ENCODE results near the gene CCDC59.
A peak's percentile ranks its signal among the peaks of the same experiment; 100 is the strongest.
"Not testable (repeated sequence)": the region's sequence is repeated elsewhere in the genome, so short reads cannot be mapped to it uniquely, and the experiment has no call there.

CCDC59 gene, protein sequence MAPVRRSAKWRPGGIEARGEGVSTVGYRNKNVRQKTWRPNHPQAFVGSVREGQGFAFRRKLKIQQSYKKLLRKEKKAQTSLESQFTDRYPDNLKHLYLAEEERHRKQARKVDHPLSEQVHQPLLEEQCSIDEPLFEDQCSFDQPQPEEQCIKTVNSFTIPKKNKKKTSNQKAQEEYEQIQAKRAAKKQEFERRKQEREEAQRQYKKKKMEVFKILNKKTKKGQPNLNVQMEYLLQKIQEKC

DNA sequence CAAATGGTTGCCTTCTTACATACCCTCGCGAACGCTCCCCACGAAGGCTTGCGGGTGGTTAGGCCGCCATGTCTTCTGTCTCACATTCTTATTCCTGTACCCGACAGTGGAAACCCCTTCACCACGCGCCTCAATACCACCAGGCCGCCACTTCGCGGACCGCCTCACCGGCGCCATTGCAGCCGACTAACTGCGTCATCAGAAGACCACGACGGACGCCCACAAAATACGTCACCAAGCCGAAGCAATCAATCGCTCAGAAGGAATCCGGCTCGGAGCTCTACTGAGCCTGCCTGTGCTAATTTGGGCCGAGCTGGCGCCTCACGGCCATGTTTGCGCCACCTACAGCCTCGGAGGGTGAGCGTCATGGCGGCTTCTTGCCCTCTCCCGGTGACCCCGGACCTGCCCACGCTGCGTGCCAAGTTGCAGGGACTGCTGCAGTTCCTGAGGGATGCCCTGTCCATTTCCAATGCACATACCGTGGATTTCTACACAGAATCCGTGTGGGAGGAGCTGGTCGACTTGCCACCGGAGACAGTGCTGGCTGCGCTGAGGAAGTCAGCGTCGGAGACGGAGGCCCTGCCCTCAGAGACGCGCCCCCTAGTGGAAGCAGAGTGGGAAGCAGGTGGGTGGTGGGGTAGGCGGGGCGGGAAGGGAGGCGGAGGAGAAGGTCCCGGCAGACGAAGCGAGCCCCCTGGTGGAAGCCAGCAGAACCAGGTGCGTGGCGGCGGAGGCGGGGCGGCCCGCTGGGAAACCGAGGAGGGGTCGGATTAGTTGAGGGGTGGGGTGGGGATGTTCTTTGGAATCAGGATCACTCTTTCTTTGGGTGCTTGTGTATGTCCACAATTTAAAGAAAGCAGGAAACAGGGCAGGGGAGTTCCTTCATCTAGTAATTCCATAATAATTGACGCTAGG, at the start of gene CCDC59, which contains the start of gene METTL25:
Gene CCDC59 (minus strand): TSS at position 188 of the 915 bp plus-strand sequence. CDS start 11 bp downstream, at position 177.
Gene METTL25 (plus strand): TSS at position 330 of the 915 bp plus-strand sequence. CDS start 37 bp downstream, at position 367.
- peak; percentile 94 to 98 for DNase-seq (ENCODE audit: low read depth in 2 of 2, low spot score in 1 of 2)

DNA sequence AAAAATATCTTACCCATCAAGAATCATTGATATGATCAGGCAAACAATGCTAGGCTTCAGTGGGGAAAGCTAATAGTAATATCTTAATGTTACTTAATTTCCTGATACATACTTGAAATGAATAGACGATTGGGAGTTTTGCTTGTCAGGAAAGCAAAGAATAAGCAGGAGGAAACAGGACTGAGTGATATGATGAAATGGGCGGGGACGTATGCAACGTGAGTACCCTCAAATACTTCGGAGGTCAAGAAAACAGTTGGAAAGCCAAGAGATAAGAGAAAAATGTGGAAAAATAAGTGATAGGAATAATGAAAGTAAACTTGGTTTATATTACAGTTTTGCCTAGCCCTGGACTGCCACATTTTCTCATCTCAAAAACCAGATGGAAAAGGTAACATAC, 49.3 kb upstream of the CCDC59 start:
- no peak for DNase-seq (ENCODE audit: low read depth in 2 of 2, low spot score in 1 of 2)

DNA sequence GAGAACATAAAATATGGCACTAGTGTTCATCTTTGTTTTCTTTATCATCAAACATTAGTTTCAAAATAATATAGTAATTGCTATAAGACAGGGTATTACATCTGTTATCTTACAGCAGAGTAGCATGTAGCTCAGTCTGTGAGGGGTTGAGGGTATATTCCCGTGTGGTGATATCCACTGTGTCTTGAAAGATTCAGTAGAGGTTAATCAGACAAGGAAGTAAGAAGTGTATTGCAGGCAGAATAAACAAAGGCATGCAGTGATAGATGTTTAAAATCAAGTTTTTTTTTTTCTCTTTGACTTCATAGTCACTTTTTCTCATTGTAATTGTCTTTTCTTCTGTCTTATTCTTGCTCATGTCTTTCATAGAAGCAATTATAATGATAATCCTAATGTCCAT, 48.5 kb upstream of the CCDC59 start:
- DNase-seq (ENCODE audit: low read depth in 2 of 2, low spot score in 1 of 2): no peak

DNA sequence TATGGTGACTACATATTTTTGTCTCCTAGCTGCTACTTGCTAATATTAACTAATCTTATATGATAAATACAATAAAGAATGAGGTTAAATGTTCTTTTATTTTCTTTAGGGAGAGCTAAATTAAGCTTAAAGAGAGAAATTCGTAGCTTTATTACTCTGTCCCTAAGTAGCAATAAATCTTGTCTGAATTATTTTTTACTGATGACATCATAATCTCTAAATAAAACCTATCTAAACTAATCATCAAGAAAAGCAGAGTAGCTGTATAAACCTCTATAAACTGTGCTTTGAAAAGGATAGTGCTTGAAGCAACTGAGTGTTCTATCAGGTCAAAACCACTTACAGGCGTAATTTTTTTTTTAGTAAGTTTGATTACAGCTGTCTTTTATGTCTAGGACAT, 42.6 kb upstream of the CCDC59 start:
- DNase-seq (ENCODE audit: low read depth in 2 of 2, low spot score in 1 of 2): no peak

DNA sequence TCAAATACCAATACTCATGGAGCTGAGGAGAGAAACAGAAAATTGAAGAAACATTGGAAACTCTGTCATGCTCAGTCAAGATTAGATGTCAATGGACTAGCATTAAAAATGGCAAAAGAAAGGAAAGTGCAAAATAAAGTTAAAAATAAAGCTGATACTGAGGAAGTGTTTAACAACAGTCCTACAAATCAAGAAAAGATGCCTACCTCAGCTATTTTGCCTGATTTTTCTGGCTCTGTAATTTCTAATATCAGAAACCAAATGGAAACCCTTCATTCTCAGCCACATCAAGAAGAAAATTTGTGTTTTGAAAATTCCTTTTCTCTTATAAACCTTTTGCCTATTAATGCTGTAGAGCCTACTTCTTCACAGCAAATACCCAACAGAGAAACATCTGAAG, 40.7 kb upstream of the CCDC59 start:
- no peak for DNase-seq (ENCODE audit: low read depth in 2 of 2, low spot score in 1 of 2)

DNA sequence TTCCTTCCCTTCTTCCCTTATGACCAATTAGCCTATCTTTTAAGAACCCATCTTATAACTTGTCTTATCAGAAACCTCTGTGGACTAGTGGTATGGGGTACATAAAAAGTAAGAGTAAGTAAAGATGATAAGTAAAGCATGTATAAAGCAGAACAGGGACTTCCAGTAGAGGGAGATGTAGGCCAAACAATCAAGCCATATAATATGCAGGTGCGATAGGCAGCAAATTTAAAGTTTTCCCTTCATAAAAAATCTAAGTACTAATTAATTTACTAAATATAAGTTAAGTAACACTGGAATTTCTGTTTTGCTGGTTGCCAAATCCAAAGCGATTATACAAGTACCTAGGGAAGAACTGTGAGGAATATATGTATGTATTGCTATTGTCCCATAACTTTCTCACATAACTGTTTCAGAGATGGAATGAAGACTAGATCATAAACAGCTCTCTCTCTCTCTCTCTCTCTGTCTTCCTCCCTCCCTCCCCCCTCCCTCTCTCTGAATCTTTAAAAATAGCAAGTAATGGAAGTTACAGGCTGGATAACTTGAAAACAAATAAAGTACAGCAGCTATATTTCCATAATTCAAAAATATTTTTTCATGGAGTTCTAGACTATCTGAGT, 25.9 kb upstream of the CCDC59 start:
- no peak for DNase-seq (ENCODE audit: low read depth in 2 of 2, low spot score in 1 of 2)

DNA sequence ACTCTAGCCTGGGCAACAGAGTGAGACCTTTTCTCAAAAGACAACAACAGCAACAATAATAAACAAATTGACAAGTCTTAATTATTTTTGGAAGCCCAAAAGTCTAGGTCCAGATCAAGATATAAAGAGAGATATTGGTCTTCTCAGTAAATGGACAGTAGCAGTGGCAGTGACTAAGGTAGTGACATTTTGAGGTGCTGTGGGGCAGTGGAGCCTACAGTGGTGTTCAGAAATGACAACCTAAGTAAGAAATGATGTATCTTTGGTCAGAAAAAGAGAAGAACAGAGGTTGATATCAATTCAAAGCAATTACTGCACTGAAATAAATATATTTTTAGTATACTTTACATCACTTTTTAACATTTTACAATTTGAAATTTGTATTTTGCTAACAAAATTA, 20.8 kb upstream of the CCDC59 start:
- DNase-seq (ENCODE audit: low read depth in 2 of 2, low spot score in 1 of 2): no peak

DNA sequence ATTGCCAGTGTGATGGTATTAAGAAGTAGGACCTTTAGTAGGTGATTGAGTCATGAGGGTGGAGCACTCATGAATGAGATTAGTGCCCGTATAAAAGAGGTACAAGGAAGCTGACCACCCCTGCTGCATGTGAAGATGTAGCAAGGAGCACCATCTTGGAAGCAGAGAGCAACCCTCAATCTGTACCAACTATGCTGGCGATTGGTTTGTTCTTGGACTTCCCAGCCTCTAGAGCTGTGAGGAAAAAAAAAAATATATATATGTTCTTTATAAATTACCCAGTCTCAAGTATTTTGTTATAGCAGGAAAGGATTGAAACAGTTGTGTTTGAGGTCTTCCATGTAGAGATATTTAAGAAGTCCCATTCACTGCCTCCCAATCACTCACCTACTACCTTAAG, 17.0 kb upstream of the CCDC59 start:
- DNase-seq (ENCODE audit: low read depth in 2 of 2, low spot score in 1 of 2): no peak

DNA sequence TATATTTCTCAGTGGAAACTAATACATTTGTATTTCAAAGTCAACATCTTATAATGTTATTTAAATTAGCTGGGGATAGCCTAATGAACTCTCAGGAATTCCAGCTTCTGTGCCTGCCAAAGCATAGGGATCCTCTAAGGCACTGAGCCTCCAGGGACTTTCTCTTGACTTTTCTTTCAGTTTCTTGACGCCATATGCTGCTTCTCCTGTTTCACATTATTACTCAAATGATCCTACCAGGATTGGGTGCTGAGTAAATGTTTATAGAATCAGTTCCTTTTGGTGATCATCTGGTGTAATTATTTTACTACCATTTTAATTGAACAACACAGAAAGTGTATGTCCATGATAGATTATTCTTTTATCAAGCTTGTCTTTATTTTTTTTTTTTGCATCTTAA, 8.0 kb upstream of the CCDC59 start:
- no peak for DNase-seq (ENCODE audit: low read depth in 2 of 2, low spot score in 1 of 2)

DNA sequence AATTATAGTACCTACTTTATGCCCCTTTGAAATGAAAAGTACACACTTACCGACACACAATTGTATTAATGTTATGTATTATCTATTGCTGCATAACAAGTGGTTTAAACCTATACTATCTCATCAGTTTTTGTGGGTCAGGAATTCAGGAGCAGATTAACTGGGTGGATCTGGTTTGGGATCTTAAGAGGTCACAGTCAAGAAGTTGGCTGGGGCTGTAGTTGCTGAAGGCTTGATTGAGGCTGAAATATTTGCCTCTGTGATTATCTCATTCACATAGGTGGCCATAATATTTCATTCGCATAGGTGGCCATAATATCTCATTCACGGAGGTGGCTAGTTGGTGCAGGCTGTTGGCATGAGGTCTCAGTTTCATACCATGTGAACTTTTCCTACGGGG, 5.8 kb upstream of the CCDC59 start:
- DNase-seq (ENCODE audit: low read depth in 2 of 2, low spot score in 1 of 2): no peak

DNA sequence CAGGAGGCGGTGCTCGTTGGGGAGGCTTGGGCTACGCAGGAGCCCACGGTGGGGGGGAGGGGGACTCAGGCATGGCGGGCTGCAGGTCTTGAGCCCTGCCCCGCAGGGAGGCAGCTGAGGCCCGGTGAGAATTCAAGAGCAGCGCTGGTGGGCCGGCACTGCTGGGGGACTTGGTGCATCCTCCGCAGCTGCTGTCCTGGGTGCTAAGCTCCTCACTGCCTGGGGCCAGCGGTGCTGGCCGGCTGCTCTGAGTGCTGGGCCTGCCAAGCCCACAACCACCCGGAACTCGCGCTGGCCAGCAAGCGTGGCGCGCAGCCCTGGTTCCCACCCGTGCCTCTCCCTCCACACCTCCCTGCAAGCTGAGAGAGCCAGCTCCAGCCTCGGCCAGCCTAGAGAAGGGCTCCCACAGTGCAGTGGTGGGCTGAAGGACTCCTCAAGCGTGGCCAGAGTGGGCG, 3.3 kb upstream of the CCDC59 start:
- DNase-seq (ENCODE audit: low read depth in 2 of 2, low spot score in 1 of 2): no peak

DNA sequence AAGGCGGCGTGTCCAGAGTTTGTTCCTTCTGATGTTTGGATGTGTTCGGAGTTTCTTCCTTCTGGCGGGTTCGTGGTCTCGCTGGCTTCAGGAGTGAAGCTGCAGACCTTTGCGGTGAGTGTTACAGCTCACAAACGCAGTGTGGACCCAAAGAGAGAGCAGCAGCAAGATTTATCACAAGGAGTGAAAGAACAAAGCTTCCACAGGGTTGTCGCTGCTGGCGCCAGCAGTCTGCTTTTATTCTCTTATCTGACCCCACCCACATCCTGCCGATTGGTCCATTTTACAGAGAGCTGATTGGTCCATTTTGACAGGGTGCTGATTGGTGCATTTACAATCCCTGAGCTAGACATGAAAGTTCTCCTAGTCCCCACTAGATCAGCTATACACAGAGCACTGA, 2.6 kb upstream of the CCDC59 start:
- not testable (repeated sequence) for DNase-seq (ENCODE audit: low read depth in 2 of 2, low spot score in 1 of 2)

DNA sequence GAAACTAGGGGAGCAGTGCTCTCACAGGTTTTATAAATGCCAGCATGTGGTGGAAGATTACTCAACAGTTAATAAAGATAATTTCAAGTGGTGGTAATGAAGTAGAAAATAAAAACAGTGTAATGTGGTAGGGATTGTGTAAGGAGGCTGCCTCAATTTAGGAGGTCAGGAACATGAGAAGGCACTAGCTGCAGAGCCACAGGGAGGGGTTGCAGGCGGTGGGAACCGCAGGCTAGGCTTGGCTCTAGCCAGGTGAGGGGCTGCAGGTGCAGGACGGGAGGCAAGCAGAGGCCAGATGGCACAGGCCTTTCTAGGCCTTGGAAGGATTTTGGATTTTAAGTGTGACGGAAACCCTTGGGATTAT, 910 bp upstream of the CCDC59 start:
- DNase-seq (ENCODE audit: low read depth in 2 of 2, low spot score in 1 of 2): no peak

DNA sequence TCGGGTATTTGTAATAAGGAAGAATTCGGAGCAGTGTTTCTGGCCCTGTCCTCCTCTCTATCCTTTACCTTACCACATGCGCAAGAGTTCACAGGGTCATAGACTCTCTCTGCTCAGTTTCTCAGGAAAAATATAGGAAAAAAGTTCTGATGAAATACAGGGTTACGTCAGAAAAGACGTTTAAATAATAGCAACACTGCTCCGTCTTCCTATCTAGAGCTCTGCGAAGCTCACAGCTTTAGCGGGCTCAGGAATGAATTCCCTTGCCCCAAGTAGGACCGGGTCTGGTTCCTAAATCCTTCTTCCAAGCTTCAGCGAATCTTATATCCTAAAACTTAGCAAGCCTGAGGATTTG, 365 bp downstream of the CCDC59 start:
- no peak for DNase-seq (ENCODE audit: low read depth in 2 of 2, low spot score in 1 of 2)

DNA sequence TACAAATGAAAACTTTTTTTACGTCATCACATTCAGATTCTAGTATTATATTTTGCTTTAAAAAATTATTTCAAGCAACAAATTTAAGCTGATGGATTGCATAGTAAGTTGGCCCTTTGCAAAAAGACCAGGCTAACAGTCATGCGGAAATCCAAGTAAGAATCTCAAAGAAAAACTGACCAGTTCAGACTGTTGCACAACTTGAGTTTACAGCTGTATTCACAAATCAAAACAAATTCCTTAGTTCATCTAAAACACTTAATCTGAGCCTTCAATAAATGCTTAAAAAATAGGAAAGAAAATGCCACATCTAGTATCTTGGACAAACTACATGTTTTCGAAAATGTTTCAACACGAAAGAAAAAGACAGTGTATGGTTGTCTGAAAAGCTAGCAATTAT, 847 bp downstream of the CCDC59 start:
- DNase-seq (ENCODE audit: low read depth in 2 of 2, low spot score in 1 of 2): no peak

DNA sequence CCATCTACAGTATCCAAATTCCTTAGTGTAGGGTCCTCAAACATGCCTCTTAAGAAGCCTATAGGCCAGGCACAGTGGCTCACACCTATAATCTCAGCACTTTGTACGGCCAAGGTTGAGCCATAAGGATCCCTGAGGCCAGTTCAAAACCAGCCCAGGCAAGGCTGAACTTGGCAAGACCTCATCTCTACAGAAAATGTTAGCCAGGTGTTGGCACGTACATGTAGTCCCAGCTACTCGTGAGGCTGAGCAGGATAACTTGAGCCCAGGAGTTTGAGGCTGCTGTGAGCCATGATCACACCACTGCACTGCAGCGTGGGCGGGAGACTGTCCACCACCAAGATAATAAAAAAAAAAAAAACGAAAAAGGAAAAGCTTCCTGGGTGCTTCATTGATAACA, 6.8 kb downstream of the CCDC59 start:
- no peak for DNase-seq (ENCODE audit: low read depth in 2 of 2, low spot score in 1 of 2)

DNA sequence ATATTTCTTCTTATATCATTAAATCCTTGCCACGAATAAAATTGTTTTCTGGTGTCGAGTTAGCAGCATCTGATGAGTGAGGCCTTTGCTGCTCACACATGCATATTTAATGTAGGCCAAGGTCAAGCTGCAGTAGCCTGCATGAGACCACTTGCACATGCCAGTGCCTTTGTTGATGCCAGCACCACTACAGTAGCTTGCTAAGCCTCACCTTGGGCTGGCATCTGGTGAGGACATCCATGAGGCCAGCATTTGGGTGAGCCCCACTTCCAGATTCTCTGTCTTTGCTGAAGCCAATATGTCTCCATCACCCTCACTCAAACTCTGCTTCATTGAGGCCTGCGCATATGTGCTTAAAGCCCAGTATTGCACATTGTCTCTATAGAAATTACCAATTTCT, 8.0 kb downstream of the CCDC59 start:
- DNase-seq (ENCODE audit: low read depth in 2 of 2, low spot score in 1 of 2): no peak

DNA sequence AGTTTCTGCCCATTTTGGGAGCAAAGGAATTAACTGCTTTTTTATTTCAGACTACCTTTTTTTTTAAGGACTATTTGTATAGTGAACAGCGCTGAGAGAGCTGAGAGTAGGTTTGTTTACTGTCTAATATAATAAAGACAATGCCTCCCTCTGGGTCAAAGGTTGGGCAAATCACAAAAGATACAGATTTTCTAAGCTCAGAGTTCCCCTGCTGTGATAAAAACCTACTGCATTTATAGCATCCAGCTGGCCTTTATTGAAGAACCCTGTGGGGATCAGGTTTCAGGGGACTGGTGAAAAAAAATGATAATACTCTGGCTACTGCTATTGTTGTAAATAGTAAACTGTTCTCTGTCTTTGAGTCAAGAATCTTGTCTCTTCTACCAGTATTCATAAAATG, 28.7 kb downstream of the CCDC59 start:
- no peak for DNase-seq (ENCODE audit: low read depth in 2 of 2, low spot score in 1 of 2)

DNA sequence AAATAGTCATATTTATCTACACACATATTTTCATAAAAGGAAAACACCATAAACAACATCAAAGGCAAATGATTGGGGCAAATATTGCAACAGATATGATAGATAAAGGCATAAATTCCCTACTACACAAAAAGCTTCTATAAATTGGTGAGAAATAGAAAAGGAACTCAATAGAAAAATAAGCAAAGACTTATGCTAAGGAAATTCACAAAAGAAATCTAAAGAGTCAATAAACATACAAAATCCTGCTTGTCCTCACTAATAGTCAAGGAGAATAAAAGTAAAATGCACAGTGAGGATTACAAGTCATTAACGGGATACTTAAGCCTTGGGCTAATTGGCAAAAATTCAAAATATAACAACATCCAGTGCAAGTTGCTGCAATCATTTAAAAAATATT, 30.3 kb downstream of the CCDC59 start:
- DNase-seq (ENCODE audit: low read depth in 2 of 2, low spot score in 1 of 2): no peak

DNA sequence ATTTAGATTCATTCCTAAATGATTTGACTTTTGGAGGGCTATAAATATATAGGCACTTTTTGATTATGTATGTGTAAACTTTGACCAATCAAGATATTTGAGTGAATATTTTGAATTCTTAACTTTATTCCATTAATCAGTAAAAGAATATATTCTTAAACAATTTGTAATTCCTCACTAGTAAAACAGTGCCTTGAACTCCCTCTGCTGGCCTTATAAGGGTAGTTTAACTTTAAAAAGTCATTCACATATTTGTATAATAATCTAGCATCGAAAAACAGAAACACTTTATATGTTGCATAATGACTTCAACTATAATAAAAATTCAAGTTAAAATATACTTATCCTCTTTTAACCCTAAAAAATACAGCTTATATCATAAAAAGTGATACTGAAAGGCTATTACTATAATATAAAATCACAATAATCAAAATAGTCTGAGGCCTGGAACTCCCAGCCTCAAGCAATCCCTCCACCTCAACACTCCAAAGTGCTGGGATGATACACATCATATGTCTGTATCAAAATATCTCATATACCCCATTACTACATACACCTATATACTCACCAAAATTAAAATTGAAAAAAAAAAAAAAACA, 31.2 kb downstream of the CCDC59 start:
- DNase-seq (ENCODE audit: low read depth in 2 of 2, low spot score in 1 of 2): no peak

DNA sequence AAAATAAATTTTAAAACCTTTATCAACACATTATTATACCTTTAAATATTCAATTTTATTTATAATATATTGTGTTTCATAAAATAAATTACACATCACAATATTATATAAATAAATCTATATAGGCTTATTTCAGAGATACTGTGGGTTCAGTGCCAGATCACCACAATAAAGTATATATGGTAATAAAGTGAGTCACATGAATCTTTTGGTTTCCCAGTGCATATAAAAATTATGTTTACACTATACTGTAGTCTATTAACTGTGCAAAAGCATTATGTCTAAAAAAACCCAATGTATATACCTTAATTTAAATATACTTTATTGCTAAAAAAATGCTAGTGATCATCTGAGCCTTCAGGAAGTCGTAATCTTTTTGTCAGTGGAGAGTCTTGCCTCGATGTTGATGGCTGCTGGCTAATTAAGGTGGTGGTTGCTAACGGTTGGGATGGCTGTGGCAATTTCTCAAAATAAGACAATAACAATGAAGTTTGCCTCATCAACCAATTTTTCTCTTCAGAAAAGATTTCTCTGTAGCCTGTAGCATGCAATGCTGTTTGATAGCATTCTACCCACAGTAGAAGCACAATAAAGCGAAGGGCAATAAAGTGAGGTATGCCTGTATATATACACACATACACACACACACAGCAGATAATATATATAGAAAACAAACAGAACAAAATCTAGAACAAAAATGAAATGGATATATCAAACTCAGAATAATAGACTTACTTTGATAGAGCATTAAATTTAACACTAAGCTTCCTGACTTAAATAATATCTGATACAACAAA, 32.4 kb downstream of the CCDC59 start:
- DNase-seq (ENCODE audit: low read depth in 2 of 2, low spot score in 1 of 2): no peak

Measured in stimulated activated CD8-positive, alpha-beta memory T cell treated with anti-CD3 and anti-CD28 coated beads, Interleukin-4, amount 100 ng/mL, for 4 hours (primary cell).